GM12878 (cell line): ENCODE measurements around the gene ZSCAN25. TPM values are rescaled to one million over a fixed set of nuclear protein-coding genes. Genes with fewer than 3 reads are reported as not detected.
"Not testable (repeated sequence)": the region's sequence is repeated elsewhere in the genome, so short reads cannot be mapped to it uniquely, and the experiment has no call there.

Experiments used
- ATAC-seq: fragments of 200-7000 bp; cut with Tn5 transposase; 3 replicates; pipeline ENCODE4 v1.9.1; 2020; ENCODE audit warnings: mild to moderate bottlenecking, moderate library complexity
- BruUV-seq: library from RNA; stranded (reverse); fragments of 400-500 nt; replicated peaks from 2 replicates; lab custom pipeline; 2021; lab: Mats Ljungman, UMichigan
- CTCF ChIA-PET: fragments of 300-600 bp; sonication (Branson Sonifier 250); formaldehyde crosslinking; extraction: SDS; loops from one replicate; lab custom pipeline; 2021; ENCODE audit warnings: inconsistent platforms; lab: Yijun Ruan, JAX
- POLR2A ChIA-PET: fragments of 350-600 bp; formaldehyde crosslinking; extraction: SDS; loops from one replicate; lab custom pipeline; 2021; ENCODE audit warnings: inconsistent platforms; lab: Charles Lee
- RAD21 ChIA-PET: fragments of 300-600 bp; sonication (Branson Sonifier 250); formaldehyde crosslinking; loops from one replicate; lab custom pipeline; 2023; ENCODE audit warnings: antibody characterized with exemption; ENCODE audit not compliant: unreplicated experiment; lab: Charles Lee
- SMC1A ChIA-PET: fragments of 300-600 bp; sonication (Branson Sonifier 250); formaldehyde crosslinking; loops from one replicate; lab custom pipeline; 2023; ENCODE audit not compliant: unreplicated experiment, uncharacterized antibody; lab: Charles Lee
- DNase-seq: peaks from one replicate; pipeline ENCODE4 v3.0.0-alpha.2; 2011; ENCODE audit warnings: low read depth, low spot score
- FAIRE-seq: peaks from 3 replicates; lab custom pipeline; 2011; peaks lifted over from hg19 to GRCh38; lab: Jason Lieb, UNC
- H2AFZ ChIP-seq: 2 replicates; pipeline ENCODE4 v1.6.0; 2011; ENCODE audit warnings: low read depth, low read length, control low read depth; ENCODE audit not compliant: control insufficient read depth
- H3K27ac ChIP-seq: 2 replicates; pipeline ENCODE4 v1.5.1; 2011; ENCODE audit warnings: control low read depth; ENCODE audit not compliant: control insufficient read depth, insufficient read depth
- H3K27me3 ChIP-seq, 2 experiments: replicated peaks in 1 of 2; 2 replicates each; pipeline versions ENCODE4 v1.6.0 to v1.6.1; 2011; ENCODE audit warnings: low read length in 1 of 2; ENCODE audit not compliant: control insufficient read depth in 2 of 2, insufficient read depth in 2 of 2
- H3K36me3 ChIP-seq, 2 experiments: 2 replicates each; pipeline ENCODE4 v1.5.1; 2011; ENCODE audit warnings: low read length in 1 of 2; ENCODE audit not compliant: control insufficient read depth in 2 of 2, insufficient read depth in 2 of 2
- H3K4me1 ChIP-seq: 2 replicates; pipeline ENCODE4 v1.6.1; 2011; ENCODE audit warnings: mild to moderate bottlenecking, low read length, moderate library complexity, mixed read lengths; ENCODE audit not compliant: control insufficient read depth, insufficient read depth
- H3K4me2 ChIP-seq: 2 replicates; pipeline ENCODE4 v1.6.0; 2011; ENCODE audit warnings: control low read depth; ENCODE audit not compliant: control insufficient read depth, insufficient read depth
- H3K4me3 ChIP-seq: fragments of 200-600 bp; sonication (generic); 2 replicates; pipeline ENCODE4 v1.5.1; 2016
- H3K79me2 ChIP-seq: 2 replicates; pipeline ENCODE4 v1.6.0; 2011; ENCODE audit warnings: low read length; ENCODE audit not compliant: control insufficient read depth, insufficient read depth
- H3K9ac ChIP-seq: 2 replicates; pipeline ENCODE4 v1.8.0; 2011; ENCODE audit warnings: low read length, control low read depth, mixed read lengths; ENCODE audit not compliant: control insufficient read depth, insufficient read depth
- H3K9me3 ChIP-seq: replicated peaks from 3 replicates; pipeline ENCODE4 v1.5.1; 2011; ENCODE audit warnings: mild to moderate bottlenecking, low read length; ENCODE audit not compliant: control insufficient read depth, insufficient read depth
- H4K20me1 ChIP-seq: 2 replicates; pipeline ENCODE4 v1.6.0; 2011; ENCODE audit not compliant: control insufficient read depth, insufficient read depth
- BACH1 ChIP-seq: fragments of 450-650 bp; IDR thresholded peaks from 2 replicates; pipeline ENCODE4 v1.6.1; 2017; ENCODE audit warnings: mild to moderate bottlenecking, borderline replicate concordance
- CBX3 ChIP-seq: fragments of 200-600 bp; sonication (generic); IDR thresholded peaks from 2 replicates; pipeline ENCODE4 v1.6.1; 2016; ENCODE audit warnings: low read depth, borderline replicate concordance
- PAX5 ChIP-seq: IDR thresholded peaks from 2 replicates; pipeline ENCODE4 v1.6.1; 2011; ENCODE audit warnings: low read depth, low read length, borderline replicate concordance
- SMAD1 ChIP-seq: fragments of 450-650 bp; IDR thresholded peaks from 2 replicates; pipeline ENCODE4 v1.6.1; 2018; ENCODE audit warnings: mild to moderate bottlenecking, low read depth; ENCODE audit not compliant: partially characterized antibody
- TBL1XR1 ChIP-seq: IDR thresholded peaks from 2 replicates; pipeline ENCODE4 v1.6.1; 2012; ENCODE audit warnings: low read depth, low read length, improper control_type of control experiment
- WGBS: methylation state at CpG from one replicate; pipeline ENCODE4 v1.1.6; 2016; ENCODE audit warnings: low lambda C conversion rate; ENCODE audit not compliant: insufficient replicate concordance, insufficient coverage; ENCODE audit errors: missing lambda C conversion rate; 5-methylcytosine and 5-hydroxymethylcytosine counted together
- in situ Hi-C: fragments of 300-500 bp; cut with MboI; formaldehyde crosslinking; loops from 9 replicates; pipeline ENCODE4 v1.14.3; 2018; ENCODE audit warnings: mixed read lengths
- intact Hi-C: fragments of 100-400 bp; cut with micrococcal nuclease; formaldehyde crosslinking; loops from one replicate; pipeline ENCODE4 v1.14.2; 2022; ENCODE audit not compliant: unreplicated experiment
- polyA plus RNA-seq, 11 experiments: library from polyadenylated mRNA; depleted of rRNA in 4 of 11; unstranded in 6 of 11; stranded (reverse) in 5 of 11; fragments of >200 nt; fragmentation: Nextera tagmentation in 4 of 11; fragmentation: Illumina TruSeq in 1 of 11; extraction: Ambion mirVana in 4 of 11; extraction: Trizol in 1 of 11; gene quantifications; 1 replicate in 1 of 11; 2 replicates in 10 of 11; pipeline versions ENCODE4 v1.2.1 to v1.2.3, GENCODE V29; 2011 to 2016; ENCODE audit warnings: inconsistent platforms in 2 of 11, missing spikeins in 2 of 11, low read depth in 1 of 11
- total RNA-seq, 4 experiments: library from RNA; depleted of rRNA in 3 of 4; stranded (reverse); fragments of >200 nt in 3 of 4; fragmentation: Illumina TruSeq in 1 of 4; extraction: Trizol in 1 of 4; gene quantifications; 2 replicates each; pipeline versions ENCODE4 v1.2.1 to v1.2.3, GENCODE V29; 2013 to 2021
- TF ChIP-seq, protein P1 (sequence below): IDR thresholded peaks from 2 replicates; pipeline ENCODE4 v1.6.1; 2011; ENCODE audit warnings: mild to moderate bottlenecking, low read depth, low read length, moderate library complexity; ENCODE audit not compliant: insufficient replicate concordance
- TF ChIP-seq, protein P2 (sequence below): fragments of 450-650 bp; IDR thresholded peaks from 2 replicates; pipeline ENCODE4 v1.6.1; 2017; ENCODE audit warnings: mild to moderate bottlenecking, moderate library complexity
- TF ChIP-seq, protein P3 (sequence below): fragments of 450-650 bp; IDR thresholded peaks from 2 replicates; pipeline ENCODE4 v1.6.1; 2017; ENCODE audit warnings: mild to moderate bottlenecking, moderate library complexity

ZSCAN25 gene
- total and polyA plus RNA-seq, 10 of the 15 experiments (the other 5 are each of a cell fraction or from before 2014, with no cell fraction given), result 0.79 to 15.6 (median 9.6) TPM

DNA sequence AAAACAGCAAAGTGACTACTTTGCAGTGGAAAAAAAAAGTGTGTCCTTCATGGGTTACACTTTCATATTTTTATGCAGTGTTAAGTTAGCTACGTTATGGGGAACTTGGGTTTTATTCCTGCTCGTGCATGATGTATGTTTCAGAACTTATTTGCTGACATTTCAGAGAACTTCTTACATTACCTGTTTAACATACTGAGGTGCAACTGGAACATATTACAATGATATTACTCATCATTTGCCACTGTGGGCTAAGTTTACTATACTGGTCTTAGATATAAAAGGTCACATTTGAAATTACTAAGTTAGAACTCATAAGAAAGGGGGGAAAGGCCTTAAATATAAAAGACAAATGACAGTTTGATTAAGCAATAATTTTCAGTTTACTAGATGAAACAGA is 20.7 kb downstream of the ZSCAN25 start:
- H4K20me1 ChIP-seq, CTCF ChIA-PET, H3K9me3 ChIP-seq, SMC1A ChIA-PET, H3K79me2 ChIP-seq, H3K27ac ChIP-seq, H3K27me3 ChIP-seq, H3K4me2 ChIP-seq, DNase-seq, in situ Hi-C loops, H3K4me3 ChIP-seq, ATAC-seq, RAD21 ChIA-PET, H2AFZ ChIP-seq, BruUV-seq, H3K4me1 ChIP-seq, intact Hi-C loops, H3K9ac ChIP-seq, FAIRE-seq, POLR2A ChIA-PET, H3K36me3 ChIP-seq: not testable (repeated sequence)
- 58% methylated on average over 2 of the region's 2 CpGs for WGBS

DNA sequence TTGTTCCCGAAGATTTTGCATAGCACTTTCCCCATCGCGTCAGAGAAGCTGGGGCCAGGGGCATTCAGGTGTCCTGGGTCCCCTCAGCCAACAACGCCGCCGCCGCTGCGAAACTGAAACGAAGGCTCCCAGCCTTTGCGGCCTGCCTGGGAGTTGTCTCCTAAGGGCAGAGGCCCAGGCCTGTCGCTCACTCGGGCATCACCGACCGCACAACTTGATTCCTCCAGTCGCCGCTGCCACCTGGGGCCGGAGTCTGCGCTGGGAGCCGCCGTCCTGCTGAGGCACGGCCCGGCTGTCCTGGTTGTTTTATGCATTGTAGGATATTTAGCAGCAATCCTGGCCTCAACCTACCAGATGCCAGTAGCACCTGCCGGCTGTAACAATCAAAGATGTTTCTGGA is 22.0 kb downstream of the ZSCAN25 start:
- H3K79me2 ChIP-seq, result no peaks in the 10 kb centered on the region
- no TSS peak for BruUV-seq
- H2AFZ ChIP-seq, result no peak overlapping the region
- FAIRE-seq, result no peak
- H3K27ac ChIP-seq, result no peak overlapping the region
- SMC1A ChIA-PET, result no interaction called here
- POLR2A ChIA-PET, result no interaction called here
- no peaks in the 10 kb centered on the region for H3K4me1 ChIP-seq
- 99% methylated on average over 23 of the region's 23 CpGs for WGBS
- RAD21 ChIA-PET, result no interaction called here
- H3K9ac ChIP-seq, result no peak overlapping the region
- H3K27me3 ChIP-seq, result no peaks in the 10 kb centered on the region
- intact Hi-C loops (no loop called here), in situ Hi-C loops (no loop called here)
- DNase-seq, result no peak
- H3K4me3 ChIP-seq, result no peak overlapping the region
- no peaks in the 10 kb centered on the region for H3K9me3 ChIP-seq
- no peak for ATAC-seq
- CTCF ChIA-PET, result no interaction called here
- no peak overlapping the region for H3K4me2 ChIP-seq
- no peaks in the 10 kb centered on the region for H4K20me1 ChIP-seq
- H3K36me3 ChIP-seq, result no peaks in the 10 kb centered on the region; a peak in 1 of 4 replicates
- no peak for TF ChIP-seq CBX3
- no peak for TF ChIP-seq PAX5
- TF ChIP-seq, protein P1, sequence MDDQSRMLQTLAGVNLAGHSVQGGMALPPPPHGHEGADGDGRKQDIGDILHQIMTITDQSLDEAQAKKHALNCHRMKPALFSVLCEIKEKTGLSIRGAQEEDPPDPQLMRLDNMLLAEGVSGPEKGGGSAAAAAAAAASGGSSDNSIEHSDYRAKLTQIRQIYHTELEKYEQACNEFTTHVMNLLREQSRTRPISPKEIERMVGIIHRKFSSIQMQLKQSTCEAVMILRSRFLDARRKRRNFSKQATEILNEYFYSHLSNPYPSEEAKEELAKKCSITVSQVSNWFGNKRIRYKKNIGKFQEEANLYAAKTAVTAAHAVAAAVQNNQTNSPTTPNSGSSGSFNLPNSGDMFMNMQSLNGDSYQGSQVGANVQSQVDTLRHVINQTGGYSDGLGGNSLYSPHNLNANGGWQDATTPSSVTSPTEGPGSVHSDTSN, result no peak
- TF ChIP-seq, protein P2, sequence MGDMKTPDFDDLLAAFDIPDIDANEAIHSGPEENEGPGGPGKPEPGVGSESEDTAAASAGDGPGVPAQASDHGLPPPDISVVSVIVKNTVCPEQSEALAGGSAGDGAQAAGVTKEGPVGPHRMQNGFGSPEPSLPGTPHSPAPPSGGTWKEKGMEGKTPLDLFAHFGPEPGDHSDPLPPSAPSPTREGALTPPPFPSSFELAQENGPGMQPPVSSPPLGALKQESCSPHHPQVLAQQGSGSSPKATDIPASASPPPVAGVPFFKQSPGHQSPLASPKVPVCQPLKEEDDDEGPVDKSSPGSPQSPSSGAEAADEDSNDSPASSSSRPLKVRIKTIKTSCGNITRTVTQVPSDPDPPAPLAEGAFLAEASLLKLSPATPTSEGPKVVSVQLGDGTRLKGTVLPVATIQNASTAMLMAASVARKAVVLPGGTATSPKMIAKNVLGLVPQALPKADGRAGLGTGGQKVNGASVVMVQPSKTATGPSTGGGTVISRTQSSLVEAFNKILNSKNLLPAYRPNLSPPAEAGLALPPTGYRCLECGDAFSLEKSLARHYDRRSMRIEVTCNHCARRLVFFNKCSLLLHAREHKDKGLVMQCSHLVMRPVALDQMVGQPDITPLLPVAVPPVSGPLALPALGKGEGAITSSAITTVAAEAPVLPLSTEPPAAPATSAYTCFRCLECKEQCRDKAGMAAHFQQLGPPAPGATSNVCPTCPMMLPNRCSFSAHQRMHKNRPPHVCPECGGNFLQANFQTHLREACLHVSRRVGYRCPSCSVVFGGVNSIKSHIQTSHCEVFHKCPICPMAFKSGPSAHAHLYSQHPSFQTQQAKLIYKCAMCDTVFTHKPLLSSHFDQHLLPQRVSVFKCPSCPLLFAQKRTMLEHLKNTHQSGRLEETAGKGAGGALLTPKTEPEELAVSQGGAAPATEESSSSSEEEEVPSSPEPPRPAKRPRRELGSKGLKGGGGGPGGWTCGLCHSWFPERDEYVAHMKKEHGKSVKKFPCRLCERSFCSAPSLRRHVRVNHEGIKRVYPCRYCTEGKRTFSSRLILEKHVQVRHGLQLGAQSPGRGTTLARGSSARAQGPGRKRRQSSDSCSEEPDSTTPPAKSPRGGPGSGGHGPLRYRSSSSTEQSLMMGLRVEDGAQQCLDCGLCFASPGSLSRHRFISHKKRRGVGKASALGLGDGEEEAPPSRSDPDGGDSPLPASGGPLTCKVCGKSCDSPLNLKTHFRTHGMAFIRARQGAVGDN, result no peak
- TF ChIP-seq SMAD1, result no peak
- no peak for TF ChIP-seq BACH1
- TF ChIP-seq TBL1XR1, result no peak
- TF ChIP-seq, protein P3, sequence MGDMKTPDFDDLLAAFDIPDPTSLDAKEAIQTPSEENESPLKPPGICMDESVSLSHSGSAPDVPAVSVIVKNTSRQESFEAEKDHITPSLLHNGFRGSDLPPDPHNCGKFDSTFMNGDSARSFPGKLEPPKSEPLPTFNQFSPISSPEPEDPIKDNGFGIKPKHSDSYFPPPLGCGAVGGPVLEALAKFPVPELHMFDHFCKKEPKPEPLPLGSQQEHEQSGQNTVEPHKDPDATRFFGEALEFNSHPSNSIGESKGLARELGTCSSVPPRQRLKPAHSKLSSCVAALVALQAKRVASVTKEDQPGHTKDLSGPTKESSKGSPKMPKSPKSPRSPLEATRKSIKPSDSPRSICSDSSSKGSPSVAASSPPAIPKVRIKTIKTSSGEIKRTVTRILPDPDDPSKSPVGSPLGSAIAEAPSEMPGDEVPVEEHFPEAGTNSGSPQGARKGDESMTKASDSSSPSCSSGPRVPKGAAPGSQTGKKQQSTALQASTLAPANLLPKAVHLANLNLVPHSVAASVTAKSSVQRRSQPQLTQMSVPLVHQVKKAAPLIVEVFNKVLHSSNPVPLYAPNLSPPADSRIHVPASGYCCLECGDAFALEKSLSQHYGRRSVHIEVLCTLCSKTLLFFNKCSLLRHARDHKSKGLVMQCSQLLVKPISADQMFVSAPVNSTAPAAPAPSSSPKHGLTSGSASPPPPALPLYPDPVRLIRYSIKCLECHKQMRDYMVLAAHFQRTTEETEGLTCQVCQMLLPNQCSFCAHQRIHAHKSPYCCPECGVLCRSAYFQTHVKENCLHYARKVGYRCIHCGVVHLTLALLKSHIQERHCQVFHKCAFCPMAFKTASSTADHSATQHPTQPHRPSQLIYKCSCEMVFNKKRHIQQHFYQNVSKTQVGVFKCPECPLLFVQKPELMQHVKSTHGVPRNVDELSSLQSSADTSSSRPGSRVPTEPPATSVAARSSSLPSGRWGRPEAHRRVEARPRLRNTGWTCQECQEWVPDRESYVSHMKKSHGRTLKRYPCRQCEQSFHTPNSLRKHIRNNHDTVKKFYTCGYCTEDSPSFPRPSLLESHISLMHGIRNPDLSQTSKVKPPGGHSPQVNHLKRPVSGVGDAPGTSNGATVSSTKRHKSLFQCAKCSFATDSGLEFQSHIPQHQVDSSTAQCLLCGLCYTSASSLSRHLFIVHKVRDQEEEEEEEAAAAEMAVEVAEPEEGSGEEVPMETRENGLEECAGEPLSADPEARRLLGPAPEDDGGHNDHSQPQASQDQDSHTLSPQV, result no peak
